ENCODE data around the gene TRAPPC5.

TRAPPC5 gene

DNA sequence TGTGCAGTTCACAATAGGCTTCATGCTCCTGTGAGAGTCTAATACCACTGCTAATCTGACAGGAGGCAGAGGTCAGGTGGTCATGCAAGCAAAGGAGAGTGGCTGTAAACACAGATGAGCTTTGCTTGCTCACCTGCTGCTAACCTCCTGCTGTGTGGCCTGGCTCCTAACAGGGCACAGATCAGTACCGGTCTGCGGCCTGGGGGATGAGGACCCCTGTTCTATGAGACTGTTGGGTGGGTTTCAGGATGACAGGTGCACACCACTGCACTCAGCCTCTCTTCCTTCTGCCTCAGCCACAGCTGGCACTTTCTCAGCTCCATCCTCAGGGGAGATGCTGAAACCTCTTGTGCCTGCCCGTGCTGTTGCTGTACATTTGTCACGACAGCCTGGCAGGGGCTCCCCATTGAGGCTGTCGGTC is 41.6 kb downstream of the TRAPPC5 start:
- H3K36me3 ChIP-seq (ENCODE audit: control insufficient read depth, insufficient read depth, low read length) = no peaks in the 10 kb centered on the region
- 55 to 59% methylated on average over 3 of the region's 5 CpGs for WGBS, 2 experiments (ENCODE audit: insufficient coverage in 2 of 2)
- no peaks in the 10 kb centered on the region for H3K9me3 ChIP-seq (ENCODE audit: control insufficient read depth, low read length)
- H3K27ac ChIP-seq (ENCODE audit: low read depth, low read length, severe bottlenecking) = no peak overlapping the region
- H3K4me3 ChIP-seq (ENCODE audit: extremely low read depth, insufficient read depth, low read length, poor library complexity, severe bottlenecking) = no peak overlapping the region
- no peaks in the 10 kb centered on the region for H3K4me1 ChIP-seq (ENCODE audit: control insufficient read depth, insufficient read depth, low read length, poor library complexity, severe bottlenecking)

DNA sequence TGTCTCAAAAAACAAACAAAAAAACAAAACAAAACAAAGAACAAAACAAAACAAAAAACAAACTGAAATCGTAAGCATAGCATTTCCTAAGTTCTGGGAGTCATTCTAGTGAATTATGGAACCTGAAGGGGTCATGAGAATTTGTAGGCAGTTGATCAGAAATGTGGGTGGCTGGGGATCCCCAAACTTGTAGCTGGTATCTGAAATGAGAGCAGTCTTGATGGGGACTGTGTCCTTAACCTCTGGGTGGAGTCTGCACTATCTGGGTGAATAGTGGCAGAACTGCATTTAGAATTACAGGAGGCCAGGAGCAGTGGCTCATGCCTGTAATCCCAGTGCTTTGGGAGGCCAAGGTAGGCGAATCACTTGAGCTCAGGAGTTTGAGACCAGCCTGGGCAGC is 45.2 kb downstream of the TRAPPC5 start:
- no peak overlapping the region for H3K4me3 ChIP-seq (ENCODE audit: extremely low read depth, insufficient read depth, low read length, poor library complexity, severe bottlenecking)
- WGBS, 2 experiments (ENCODE audit: insufficient coverage in 2 of 2) = 67 to 71% methylated on average over 1 to 2 of the region's 2 CpGs
- no peaks in the 10 kb centered on the region for H3K4me1 ChIP-seq (ENCODE audit: control insufficient read depth, insufficient read depth, low read length, poor library complexity, severe bottlenecking)
- H3K36me3 ChIP-seq (ENCODE audit: control insufficient read depth, insufficient read depth, low read length) = no peaks in the 10 kb centered on the region
- H3K27ac ChIP-seq (ENCODE audit: low read depth, low read length, severe bottlenecking) = no peak overlapping the region
- no peaks in the 10 kb centered on the region for H3K9me3 ChIP-seq (ENCODE audit: control insufficient read depth, low read length)

DNA sequence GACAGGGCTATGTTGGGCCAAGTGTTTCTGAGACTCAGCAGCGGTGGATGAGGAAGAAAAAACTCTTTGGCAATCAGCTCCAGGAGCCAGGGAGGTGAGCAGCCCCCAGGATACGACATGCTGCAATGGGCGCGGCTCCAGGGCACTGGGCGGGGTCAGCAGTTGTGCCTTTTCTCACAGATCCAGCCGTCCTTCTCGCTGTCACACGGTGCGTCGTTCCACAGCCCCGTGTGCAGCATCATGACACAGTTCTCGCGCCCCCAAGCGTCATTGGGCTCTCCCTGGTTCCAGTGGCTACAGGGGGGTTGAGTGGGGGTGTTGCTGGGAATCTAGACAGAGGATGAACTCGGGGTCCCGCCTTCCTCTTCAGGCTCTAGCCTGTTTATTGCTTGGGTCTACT is 48.6 kb downstream of the TRAPPC5 start:
- Histone ChIP-seq H3K4me3 (ENCODE audit: extremely low read depth, insufficient read depth, low read length, poor library complexity, severe bottlenecking) (no peak overlapping the region), H3K9me3 (ENCODE audit: control insufficient read depth, low read length) (no peaks in the 10 kb centered on the region), H3K27ac (ENCODE audit: low read depth, low read length, severe bottlenecking) (no peak overlapping the region), H3K4me1 (ENCODE audit: control insufficient read depth, insufficient read depth, low read length, poor library complexity, severe bottlenecking) (no peaks in the 10 kb centered on the region), H3K36me3 (ENCODE audit: control insufficient read depth, insufficient read depth, low read length) (no peaks in the 10 kb centered on the region)
- 32 to 40% methylated on average over 11 to 12 of the region's 16 CpGs for WGBS, 2 experiments (ENCODE audit: insufficient coverage in 2 of 2)

DNA sequence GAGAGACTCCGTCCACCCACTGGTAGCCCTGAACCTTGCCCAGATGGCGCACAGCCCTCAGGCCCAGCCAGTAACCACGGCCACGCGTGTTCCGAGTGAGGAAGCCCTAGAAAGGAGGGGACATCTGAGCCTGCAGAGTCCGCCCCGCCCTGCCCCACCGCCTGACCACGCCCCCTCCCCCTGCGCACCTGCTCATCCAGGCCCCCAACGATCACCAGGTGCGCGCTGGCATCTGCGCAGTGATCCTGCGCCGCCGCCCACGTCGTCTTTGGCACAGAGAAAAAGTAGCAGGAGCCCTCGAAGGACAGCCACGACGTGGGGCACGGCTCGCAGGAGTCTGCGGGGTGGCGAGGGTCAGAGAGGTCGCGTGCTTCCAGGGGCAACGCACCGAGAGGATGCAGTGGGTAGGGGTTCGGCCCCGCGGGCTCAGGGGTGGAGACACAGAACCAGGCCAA is 49.2 kb downstream of the TRAPPC5 start:
- 35 to 41% methylated on average over 31 to 32 of the region's 34 CpGs for WGBS, 2 experiments (ENCODE audit: insufficient coverage in 2 of 2)
- no peak overlapping the region for H3K4me3 ChIP-seq (ENCODE audit: extremely low read depth, insufficient read depth, low read length, poor library complexity, severe bottlenecking)
- no peak overlapping the region for H3K27ac ChIP-seq (ENCODE audit: low read depth, low read length, severe bottlenecking)
- H3K9me3 ChIP-seq (ENCODE audit: control insufficient read depth, low read length) = no peaks in the 10 kb centered on the region
- no peaks in the 10 kb centered on the region for H3K36me3 ChIP-seq (ENCODE audit: control insufficient read depth, insufficient read depth, low read length)
- no peaks in the 10 kb centered on the region for H3K4me1 ChIP-seq (ENCODE audit: control insufficient read depth, insufficient read depth, low read length, poor library complexity, severe bottlenecking)

DNA sequence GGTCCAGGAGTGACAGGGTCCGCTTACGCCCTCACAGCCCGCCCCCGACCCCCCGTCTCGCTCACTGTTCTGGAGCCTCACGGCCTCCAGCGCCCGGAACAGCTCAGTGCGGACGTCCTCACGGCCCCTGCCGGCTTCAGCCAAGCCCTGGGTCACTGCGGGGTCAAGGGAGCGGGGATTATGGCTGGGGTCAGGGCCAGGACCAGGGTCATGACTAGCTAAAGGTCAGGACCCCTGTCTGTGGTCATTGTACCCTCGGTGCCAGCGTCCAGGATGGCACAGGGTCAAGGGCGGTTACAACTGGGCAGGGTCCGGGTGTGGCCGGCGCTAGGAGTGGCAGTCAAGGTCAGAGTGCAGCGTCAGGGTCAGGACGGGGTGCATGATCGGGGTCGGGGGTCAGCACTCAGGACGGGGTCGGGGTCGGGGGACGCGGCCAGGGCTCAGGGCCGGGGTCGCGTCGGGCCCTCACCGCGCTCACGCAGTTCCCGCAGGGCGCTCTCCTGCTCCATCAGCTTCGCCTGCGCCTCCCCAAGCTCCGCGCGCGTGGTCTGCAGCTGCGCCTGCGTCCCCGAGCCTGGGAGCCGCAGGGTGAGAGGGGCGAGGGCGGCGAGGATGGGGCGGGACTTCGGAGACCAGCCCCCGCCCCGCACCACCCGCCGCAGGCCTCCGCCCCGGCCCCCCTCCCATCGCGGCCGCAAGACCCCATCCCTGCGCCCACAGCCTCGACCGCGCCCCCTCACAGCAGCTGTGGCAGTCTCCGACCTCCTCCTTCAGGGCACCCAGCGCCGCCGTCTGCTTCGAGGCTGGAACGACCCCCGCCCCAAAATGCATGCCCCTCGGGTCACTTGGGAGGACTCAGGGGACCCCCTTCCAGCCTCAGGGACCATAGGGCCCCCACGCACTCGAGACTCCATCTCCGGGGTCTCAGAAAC is 49.9 kb downstream of the TRAPPC5 start:
- Histone ChIP-seq H3K36me3 (ENCODE audit: control insufficient read depth, insufficient read depth, low read length) (no peaks in the 10 kb centered on the region), H3K4me1 (ENCODE audit: control insufficient read depth, insufficient read depth, low read length, poor library complexity, severe bottlenecking) (no peaks in the 10 kb centered on the region), H3K27ac (ENCODE audit: low read depth, low read length, severe bottlenecking) (no peak overlapping the region), H3K9me3 (ENCODE audit: control insufficient read depth, low read length) (no peaks in the 10 kb centered on the region), H3K4me3 (ENCODE audit: extremely low read depth, insufficient read depth, low read length, poor library complexity, severe bottlenecking) (no peak overlapping the region)
- 20% methylated on average over 57 to 59 of the region's 78 CpGs for WGBS, 2 experiments (ENCODE audit: insufficient coverage in 2 of 2)

DNA sequence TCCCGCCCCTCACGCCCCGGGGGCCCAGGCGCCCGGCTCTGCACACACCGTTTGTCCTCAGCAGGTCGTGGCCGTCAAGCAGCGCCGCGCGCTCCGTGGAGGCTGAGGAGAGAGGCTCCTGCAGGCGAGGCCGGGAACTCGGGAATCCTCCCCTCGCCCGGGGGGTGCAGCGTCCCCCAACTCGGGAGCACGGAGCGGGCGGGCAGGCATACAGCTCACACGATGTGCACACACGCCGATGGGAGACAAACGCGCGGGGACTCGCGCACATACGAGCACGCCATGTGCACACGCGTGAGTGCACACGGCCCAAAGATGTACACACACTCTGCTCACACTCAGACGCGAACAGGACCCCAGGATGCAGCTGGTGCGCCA is 50.6 kb downstream of the TRAPPC5 start:
- no peak overlapping the region for H3K27ac ChIP-seq (ENCODE audit: low read depth, low read length, severe bottlenecking)
- no peak overlapping the region for H3K4me3 ChIP-seq (ENCODE audit: extremely low read depth, insufficient read depth, low read length, poor library complexity, severe bottlenecking)
- H3K36me3 ChIP-seq (ENCODE audit: control insufficient read depth, insufficient read depth, low read length) = no peaks in the 10 kb centered on the region
- H3K4me1 ChIP-seq (ENCODE audit: control insufficient read depth, insufficient read depth, low read length, poor library complexity, severe bottlenecking) = no peaks in the 10 kb centered on the region
- WGBS, 2 experiments (ENCODE audit: insufficient coverage in 2 of 2) = 70% methylated on average over 33 to 39 of the region's 39 CpGs
- H3K9me3 ChIP-seq (ENCODE audit: control insufficient read depth, low read length) = no peaks in the 10 kb centered on the region

DNA sequence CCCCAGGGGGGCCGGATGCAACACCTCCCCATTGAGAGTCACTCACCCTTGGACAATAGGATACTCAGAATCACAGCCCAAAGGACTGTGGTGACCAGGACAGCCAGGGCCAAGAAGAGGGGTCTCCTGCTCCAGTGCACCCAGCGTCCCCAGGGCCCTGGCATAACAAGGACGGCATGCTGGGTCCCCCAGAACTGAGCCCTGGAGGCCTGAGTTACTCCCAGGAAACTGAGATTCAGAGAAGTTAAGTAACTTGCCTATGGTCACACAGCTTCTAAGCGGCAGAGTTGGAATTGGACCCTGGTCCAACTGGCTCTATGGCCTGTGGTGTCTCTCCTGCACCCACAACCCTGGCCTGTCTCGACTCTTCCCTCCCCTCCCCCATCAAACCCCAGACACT is 51.0 kb downstream of the TRAPPC5 start:
- H3K9me3 ChIP-seq (ENCODE audit: control insufficient read depth, low read length) = no peaks in the 10 kb centered on the region
- no peak overlapping the region for H3K4me3 ChIP-seq (ENCODE audit: extremely low read depth, insufficient read depth, low read length, poor library complexity, severe bottlenecking)
- no peaks in the 10 kb centered on the region for H3K36me3 ChIP-seq (ENCODE audit: control insufficient read depth, insufficient read depth, low read length)
- WGBS, 2 experiments (ENCODE audit: insufficient coverage in 2 of 2) = 49 to 55% methylated on average over 4 to 5 of the region's 5 CpGs
- H3K4me1 ChIP-seq (ENCODE audit: control insufficient read depth, insufficient read depth, low read length, poor library complexity, severe bottlenecking) = no peaks in the 10 kb centered on the region
- no peak overlapping the region for H3K27ac ChIP-seq (ENCODE audit: low read depth, low read length, severe bottlenecking)

DNA sequence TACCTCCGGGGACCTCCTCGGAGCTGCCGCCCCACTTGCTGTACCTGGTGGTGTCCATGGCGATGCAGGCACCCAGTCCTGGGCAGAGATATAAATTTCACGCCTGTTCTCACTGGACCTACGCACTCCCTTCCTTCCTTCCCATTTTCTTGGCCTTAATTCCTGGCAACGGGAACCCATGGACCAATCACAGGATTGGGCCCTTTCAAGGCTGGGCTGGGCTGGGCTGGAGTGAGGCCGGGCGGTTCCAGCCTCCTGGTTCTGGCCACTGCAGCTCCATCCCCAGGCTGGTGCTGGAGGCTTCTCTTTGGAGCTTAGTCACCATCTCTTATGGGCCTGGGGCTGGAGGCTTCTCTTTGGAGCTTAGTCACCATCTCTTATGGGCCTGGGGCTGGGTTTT is 51.4 kb downstream of the TRAPPC5 start, which contains the start of gene CLEC4G:
CLEC4G (minus strand) TSS at position 66 of the 400 bp plus-strand sequence; CDS start at position 58, 8 bp downstream.
- Histone ChIP-seq H3K4me3 (ENCODE audit: extremely low read depth, insufficient read depth, low read length, poor library complexity, severe bottlenecking) (no peak within 1 kb of the TSS), H3K4me1 (ENCODE audit: control insufficient read depth, insufficient read depth, low read length, poor library complexity, severe bottlenecking) (no peaks in the 10 kb centered on the region), H3K36me3 (ENCODE audit: control insufficient read depth, insufficient read depth, low read length) (no peaks in the 10 kb centered on the region), H3K9me3 (ENCODE audit: control insufficient read depth, low read length) (no peaks in the 10 kb centered on the region), H3K27ac (ENCODE audit: low read depth, low read length, severe bottlenecking) (no peak within 1 kb of the TSS)
- WGBS, 2 experiments (ENCODE audit: insufficient coverage in 2 of 2) = 42 to 54% methylated on average over 9 of the region's 9 CpGs

DNA sequence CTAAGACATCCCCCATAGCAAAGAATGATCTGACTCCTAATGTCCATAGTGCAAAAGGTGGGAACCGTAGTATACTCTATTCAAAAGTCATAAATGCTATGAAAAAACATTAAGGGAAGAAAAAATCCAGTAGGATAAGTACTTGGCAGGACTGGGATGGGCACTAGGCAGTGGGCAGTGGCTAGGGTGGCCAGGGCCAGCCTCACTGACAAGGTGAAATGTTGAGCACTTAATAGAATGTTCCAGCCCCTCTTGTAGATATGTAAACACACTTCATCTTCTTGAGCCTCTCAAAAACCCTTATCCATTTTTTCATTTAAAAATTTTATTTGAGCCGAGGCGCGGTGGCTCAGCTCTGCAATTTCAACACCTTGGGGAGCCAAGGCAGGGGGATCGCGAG is 52.7 kb downstream of the TRAPPC5 start:
- 46 to 72% methylated on average over 3 to 4 of the region's 6 CpGs for WGBS, 2 experiments (ENCODE audit: insufficient coverage in 2 of 2)
- Histone ChIP-seq H3K36me3 (ENCODE audit: control insufficient read depth, insufficient read depth, low read length) (no peaks in the 10 kb centered on the region), H3K4me3 (ENCODE audit: extremely low read depth, insufficient read depth, low read length, poor library complexity, severe bottlenecking) (no peak overlapping the region), H3K9me3 (ENCODE audit: control insufficient read depth, low read length) (no peaks in the 10 kb centered on the region), H3K4me1 (ENCODE audit: control insufficient read depth, insufficient read depth, low read length, poor library complexity, severe bottlenecking) (no peaks in the 10 kb centered on the region), H3K27ac (ENCODE audit: low read depth, low read length, severe bottlenecking) (no peak overlapping the region)

DNA sequence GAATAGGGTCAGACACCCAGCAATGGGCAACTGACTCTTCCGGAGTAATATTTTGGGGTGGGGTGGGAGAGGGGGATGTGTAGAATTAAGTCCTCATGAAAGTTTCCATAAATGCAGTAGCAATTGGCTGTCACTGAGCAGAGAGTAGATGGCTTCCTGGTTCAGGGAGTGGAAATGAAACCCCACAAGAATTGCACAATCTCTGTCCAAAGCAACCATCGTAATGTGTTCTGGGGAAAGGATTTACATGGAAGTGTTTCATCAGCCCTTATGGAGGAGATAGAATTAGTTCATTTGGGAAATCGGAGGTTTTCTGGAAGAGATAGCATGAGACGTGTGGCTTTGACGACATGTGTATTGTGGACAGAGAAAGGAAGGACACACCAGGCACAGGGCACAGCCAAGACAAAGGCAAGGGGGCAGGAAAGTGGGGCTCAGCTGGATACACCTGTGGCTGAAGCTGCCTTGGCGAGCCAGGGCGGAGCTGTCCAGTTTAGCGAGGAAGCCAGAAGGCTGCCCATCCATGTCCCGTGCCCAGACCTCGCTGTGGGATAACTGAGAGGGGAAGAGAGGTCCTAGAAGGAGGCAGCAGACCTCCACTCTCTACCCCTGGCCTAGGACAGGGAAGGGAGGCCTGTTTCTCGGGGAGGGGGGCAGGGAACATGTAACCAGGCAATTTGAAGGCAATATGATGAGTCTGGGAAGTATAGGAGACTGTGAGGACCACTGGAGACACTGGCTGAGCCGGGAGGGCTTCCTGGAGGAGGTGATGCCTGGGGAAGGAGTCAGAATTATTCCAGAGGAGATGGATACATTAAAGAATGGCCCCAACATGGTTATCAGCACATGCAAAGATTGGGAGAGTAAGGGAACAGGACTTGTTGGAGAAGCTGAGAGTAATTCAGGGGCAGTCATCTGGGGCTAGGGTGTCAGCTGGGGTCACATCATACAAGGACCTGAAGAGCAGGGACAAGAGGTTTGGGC is 53.9 kb downstream of the TRAPPC5 start:
- WGBS, 2 experiments (ENCODE audit: insufficient coverage in 2 of 2) = 66 to 69% methylated on average over 8 to 9 of the region's 12 CpGs
- no peaks in the 10 kb centered on the region for H3K4me1 ChIP-seq (ENCODE audit: control insufficient read depth, insufficient read depth, low read length, poor library complexity, severe bottlenecking)
- no peak overlapping the region for H3K27ac ChIP-seq (ENCODE audit: low read depth, low read length, severe bottlenecking)
- no peaks in the 10 kb centered on the region for H3K9me3 ChIP-seq (ENCODE audit: control insufficient read depth, low read length)
- no peaks in the 10 kb centered on the region for H3K36me3 ChIP-seq (ENCODE audit: control insufficient read depth, insufficient read depth, low read length)
- H3K4me3 ChIP-seq (ENCODE audit: extremely low read depth, insufficient read depth, low read length, poor library complexity, severe bottlenecking) = no peak overlapping the region

Measured in mesodermal cell (in vitro differentiated cells).